Kidney (tissue), 14 donors: Measurements from ENCODE around the gene TBC1D8. TPM values are rescaled to one million over a fixed set of nuclear protein-coding genes. Genes with fewer than 3 reads are reported as not detected.

Experiments
- DNase-seq, 5 donors: peaks; one replicate each; pipeline ENCODE4 v3.0.0-alpha.2; 2013 to 2020
- FAIRE-seq: peaks from 2 replicates; lab custom pipeline; 2012; peaks lifted over from hg19 to GRCh38; lab: Jason Lieb, UNC
- H3K27ac ChIP-seq, 2 donors: one replicate each; pipeline ENCODE4 v1.7.0; 2013; ENCODE audit warnings: low read depth in 2 of 2, low read length in 2 of 2, inconsistent platforms in 1 of 2
- H3K27me3 ChIP-seq: one replicate; pipeline ENCODE4 v1.7.1; 2013; ENCODE audit warnings: low read length, inconsistent platforms; ENCODE audit not compliant: control insufficient read depth, insufficient read depth
- H3K36me3 ChIP-seq, 3 donors: one replicate each; pipeline versions ENCODE4 v1.7.0 to v1.7.1; 2013; ENCODE audit warnings: low read length in 3 of 3, control low read depth in 1 of 3, inconsistent platforms in 1 of 3; ENCODE audit not compliant: insufficient read depth in 3 of 3, control insufficient read depth in 2 of 3
- H3K4me1 ChIP-seq, 3 donors: one replicate each; pipeline versions ENCODE4 v1.7.0 to v1.7.1; 2013; ENCODE audit warnings: low read length in 3 of 3, inconsistent platforms in 1 of 3, low read depth in 1 of 3; ENCODE audit not compliant: control insufficient read depth in 2 of 3, insufficient read depth in 2 of 3
- H3K4me3 ChIP-seq, 3 donors: one replicate each; pipeline versions ENCODE4 v1.7.0 to v1.8.1; 2013; ENCODE audit warnings: low read length in 3 of 3, control low read depth in 1 of 3, inconsistent platforms in 1 of 3
- H3K9ac ChIP-seq, 3 donors: one replicate each; pipeline versions ENCODE4 v1.7.0 to v1.7.1; 2013; ENCODE audit warnings: low read length in 3 of 3, control low read depth in 1 of 3, inconsistent platforms in 1 of 3
- H3K9me3 ChIP-seq, 3 donors: one replicate each; pipeline versions ENCODE4 v1.7.0 to v1.7.1; 2013; ENCODE audit warnings: low read length in 3 of 3, control low read depth in 1 of 3, inconsistent platforms in 1 of 3; ENCODE audit not compliant: control insufficient read depth in 2 of 3, insufficient read depth in 1 of 3
- intact Hi-C: fragments of 100-400 bp; cut with DNase I; formaldehyde crosslinking; loops from one replicate; pipeline ENCODE4 v1.11.1; 2022
- polyA plus RNA-seq: library from polyadenylated mRNA; stranded (reverse); fragments of 350-450 nt; fragmentation: Illumina TruSeq; extraction: RNeasy Lipid Tissue Mini Kit (QIAGEN cat#74804); gene quantifications from one replicate; pipeline ENCODE4 v1.2.3, GENCODE V29; 2014; ENCODE audit warnings: low read depth, low replicate concordance; ENCODE audit not compliant: insufficient read depth
- total RNA-seq: library from RNA; stranded (reverse); fragmentation: NEBNext Ultra II Directional; extraction: Animal tissue kit (Norgen Biotek cat#: 25700); gene quantifications from one replicate; pipeline ENCODE4 v1.2.1, GENCODE V29; 2021
- TF ChIP-seq, protein P1 (sequence below): IDR thresholded peaks from 3 replicates; pipeline ENCODE4 v1.5.1; 2012; ENCODE audit warnings: mild to moderate bottlenecking, moderate library complexity, borderline replicate concordance; ENCODE audit not compliant: insufficient read depth; ENCODE audit errors: extremely low read depth
- donor health status: control.
- donor health status: control.
- donor health status: control.
- donor health status: control.
- donor health status: control.
- donor health status: DM: yes; HTN: yes; CAD: no.
- donor health status: Normal renal cell carcinoma (clear cell type).

TBC1D8 gene
- total and polyA plus RNA-seq, 2 donors from 2014 or later: 7.4 to 47.9 TPM

- Histone ChIP-seq H3K36me3 (no peaks in the 10 kb centered on the region), H3K27ac (peak overlapping the region; percentile 30 to 43), H3K27me3 (no peaks in the 10 kb centered on the region), H3K4me1 (peaks cover 10 to 48% (median 41%) of the 10 kb centered on the region in 3 donors), H3K9me3 (no peaks in the 10 kb centered on the region), H3K9ac (no peak overlapping the region), H3K4me3 (no peak overlapping the region)
- intact Hi-C loops: no loop called here
- TF ChIP-seq, protein P1, sequence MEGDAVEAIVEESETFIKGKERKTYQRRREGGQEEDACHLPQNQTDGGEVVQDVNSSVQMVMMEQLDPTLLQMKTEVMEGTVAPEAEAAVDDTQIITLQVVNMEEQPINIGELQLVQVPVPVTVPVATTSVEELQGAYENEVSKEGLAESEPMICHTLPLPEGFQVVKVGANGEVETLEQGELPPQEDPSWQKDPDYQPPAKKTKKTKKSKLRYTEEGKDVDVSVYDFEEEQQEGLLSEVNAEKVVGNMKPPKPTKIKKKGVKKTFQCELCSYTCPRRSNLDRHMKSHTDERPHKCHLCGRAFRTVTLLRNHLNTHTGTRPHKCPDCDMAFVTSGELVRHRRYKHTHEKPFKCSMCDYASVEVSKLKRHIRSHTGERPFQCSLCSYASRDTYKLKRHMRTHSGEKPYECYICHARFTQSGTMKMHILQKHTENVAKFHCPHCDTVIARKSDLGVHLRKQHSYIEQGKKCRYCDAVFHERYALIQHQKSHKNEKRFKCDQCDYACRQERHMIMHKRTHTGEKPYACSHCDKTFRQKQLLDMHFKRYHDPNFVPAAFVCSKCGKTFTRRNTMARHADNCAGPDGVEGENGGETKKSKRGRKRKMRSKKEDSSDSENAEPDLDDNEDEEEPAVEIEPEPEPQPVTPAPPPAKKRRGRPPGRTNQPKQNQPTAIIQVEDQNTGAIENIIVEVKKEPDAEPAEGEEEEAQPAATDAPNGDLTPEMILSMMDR: no peak
- no peak for DNase-seq
- no peak for FAIRE-seq
These were observed 25.8 kb downstream of the TBC1D8 start for GRCh38 chr2:101125374-101125773.

- FAIRE-seq (no peak), DNase-seq (peak in 3 of 5 donors; percentile 48 to 90 (median 63))
- Histone ChIP-seq H3K4me1 (peaks cover 10 to 53% (median 47%) of the 10 kb centered on the region in 3 donors), H3K27me3 (no peaks in the 10 kb centered on the region), H3K9me3 (no peaks in the 10 kb centered on the region), H3K4me3 (no peak overlapping the region), H3K27ac (peak overlapping the region; percentile 69 to 86), H3K36me3 (no peaks in the 10 kb centered on the region), H3K9ac (peak overlapping the region in 1 of 3 donors; percentile 17)
- TF ChIP-seq, protein P1: no peak
- intact Hi-C loops: no loop called here
These were observed 26.4 kb downstream of the TBC1D8 start for GRCh38 chr2:101124643-101125366.

DNA sequence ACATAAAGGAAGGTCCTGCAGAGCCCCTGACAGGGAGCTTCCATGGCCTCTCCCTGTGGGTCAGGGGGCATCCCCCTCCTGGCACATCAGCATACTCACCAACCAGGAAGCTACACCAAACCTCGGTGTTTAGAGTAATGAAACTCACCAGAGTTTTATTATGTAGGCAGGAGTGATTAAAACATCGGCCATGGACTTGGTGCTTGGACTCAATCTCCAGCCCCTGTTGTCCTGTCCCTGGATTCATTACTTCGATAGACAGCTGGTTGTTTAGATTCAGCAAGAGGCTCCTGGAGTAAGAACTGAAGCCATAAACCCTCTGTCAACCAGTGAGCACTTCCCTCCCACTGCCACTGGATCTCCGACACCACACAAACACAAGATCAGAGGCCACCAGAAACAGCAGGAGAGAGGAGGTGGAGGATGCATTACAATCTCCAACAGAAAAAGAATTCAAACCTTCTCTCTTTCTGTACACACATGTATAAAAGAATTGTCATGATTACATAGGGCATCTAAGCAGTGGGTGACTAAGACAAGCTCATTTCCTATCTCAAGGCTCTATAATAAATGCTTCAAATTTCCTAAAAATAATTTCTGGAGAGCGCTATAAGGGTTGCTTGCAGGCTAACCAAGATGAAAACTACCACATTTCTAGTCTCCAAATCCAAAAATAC, 27.2 kb downstream of the TBC1D8 start:
- FAIRE-seq: no peak
- TF ChIP-seq, protein P1: no peak
- Histone ChIP-seq H3K4me1 (peaks cover 10 to 57% (median 53%) of the 10 kb centered on the region in 3 donors), H3K36me3 (no peaks in the 10 kb centered on the region), H3K27me3 (no peaks in the 10 kb centered on the region), H3K9ac (peak overlapping the region in 1 of 3 donors; percentile 17), H3K4me3 (no peak overlapping the region), H3K27ac (peak overlapping the region; percentile 69 to 86), H3K9me3 (no peaks in the 10 kb centered on the region)
- intact Hi-C loops: no loop called here
- DNase-seq: peak in 3 of 5 donors; percentile 63 to 83 (median 78)
